Upper lobe of left lung (tissue), 6 donors: ENCODE results near the gene ACACB. TPM values are rescaled to one million over a fixed set of nuclear protein-coding genes. Genes with fewer than 3 reads are reported as not detected.

Experiments
- ATAC-seq, 2 donors: fragments of 200-7000 bp; cut with Tn5 transposase; one replicate each; pipeline ENCODE4 v1.9.1; 2022; ENCODE audit warnings: mild to moderate bottlenecking in 2 of 2, moderate library complexity in 2 of 2; ENCODE audit not compliant: low FRiP score in 2 of 2
- DNase-seq, 2 donors: peaks; one replicate each; pipeline ENCODE4 v3.0.0-alpha.2; 2019 to 2020
- H3K27ac ChIP-seq, 4 donors: fragments of 200-600 bp; sonication (generic); one replicate each; pipeline ENCODE4 v1.5.1; 2016 to 2019
- H3K27me3 ChIP-seq, 4 donors: fragments of 200-600 bp; sonication (generic); one replicate each; pipeline ENCODE4 v1.5.1; 2017 to 2019
- H3K36me3 ChIP-seq, 4 donors: fragments of 200-600 bp; sonication (generic); one replicate each; pipeline ENCODE4 v1.5.1; 2016 to 2019
- H3K4me1 ChIP-seq, 4 donors: fragments of 200-600 bp; sonication (generic); one replicate each; pipeline ENCODE4 v1.5.1; 2018 to 2019
- H3K4me3 ChIP-seq, 4 donors: fragments of 200-600 bp; sonication (generic); one replicate each; pipeline ENCODE4 v1.5.1; 2017 to 2019; ENCODE audit warnings: mild to moderate bottlenecking in 2 of 4, moderate library complexity in 1 of 4
- H3K9me3 ChIP-seq, 4 donors: fragments of 200-600 bp; sonication (generic); one replicate each; pipeline ENCODE4 v1.5.1; 2018 to 2019
- EP300 ChIP-seq, 4 donors: sonication (generic); formaldehyde crosslinking; IDR thresholded peaks; one replicate each; pipeline ENCODE4 v1.5.1; 2017; ENCODE audit warnings: antibody characterized with exemption in 4 of 4, control low read depth in 2 of 4
- POLR2A ChIP-seq, 4 donors: fragments of 450-650 bp; IDR thresholded peaks; one replicate each; pipeline ENCODE4 v1.5.1; 2016 to 2017; ENCODE audit warnings: antibody characterized with exemption in 4 of 4, mild to moderate bottlenecking in 2 of 4
- POLR2AphosphoS5 ChIP-seq, 2 donors: sonication (generic); formaldehyde crosslinking; IDR thresholded peaks; one replicate each; pipeline ENCODE4 v1.5.1; 2017; ENCODE audit warnings: antibody characterized with exemption in 2 of 2
- WGBS, 2 donors: methylation state at CpG; one replicate each; pipeline ENCODE4 v1.1.5; 2017 to 2018; 5-methylcytosine and 5-hydroxymethylcytosine counted together
- total RNA-seq, 6 donors: library from RNA; depleted of rRNA in 4 of 6; stranded (reverse); fragments of >200 nt in 4 of 6; gene quantifications; one replicate each; pipeline versions ENCODE4 v1.1.0 to v1.2.1, GENCODE V29; 2016 to 2021
- TF ChIP-seq, protein P1 (sequence below), 6 experiments: fragments of 450-650 bp in 4 of 6; fragments of 200-600 bp in 2 of 6; sonication (generic) in 2 of 6; IDR thresholded peaks; one replicate each; pipeline ENCODE4 v1.5.1; 2016 to 2019; ENCODE audit warnings: antibody characterized with exemption in 6 of 6
- donor health status: DM: no; HTN: no; CAD: no; lungs with moderate emphysema.
- donor health status: DM: no; HTN: yes; CAD: no; lungs with severe emphysema.

Gene ACACB
- total RNA-seq, 6 donors from 2014 or later, result 26.3 to 202 (median 36.3) TPM

- Histone ChIP-seq H3K4me3 (no peak overlapping the region), H3K9me3 (no peaks in the 10 kb centered on the region), H3K27me3 (peaks cover 0 to 7% (median 1%) of the 10 kb centered on the region in 4 donors), H3K36me3 (no peaks in the 10 kb centered on the region), H3K4me1 (no peaks in the 10 kb centered on the region), H3K27ac (no peak overlapping the region)
- 68% methylated on average over 3 of the region's 3 CpGs for WGBS, 2 donors
- ATAC-seq (no peak), DNase-seq (no peak)
- no peak for TF ChIP-seq POLR2A (IDR thresholded peaks at IDR 0.05)
- TF ChIP-seq EP300 (IDR thresholded peaks at IDR 0.05), result no peak
- TF ChIP-seq, protein P1, sequence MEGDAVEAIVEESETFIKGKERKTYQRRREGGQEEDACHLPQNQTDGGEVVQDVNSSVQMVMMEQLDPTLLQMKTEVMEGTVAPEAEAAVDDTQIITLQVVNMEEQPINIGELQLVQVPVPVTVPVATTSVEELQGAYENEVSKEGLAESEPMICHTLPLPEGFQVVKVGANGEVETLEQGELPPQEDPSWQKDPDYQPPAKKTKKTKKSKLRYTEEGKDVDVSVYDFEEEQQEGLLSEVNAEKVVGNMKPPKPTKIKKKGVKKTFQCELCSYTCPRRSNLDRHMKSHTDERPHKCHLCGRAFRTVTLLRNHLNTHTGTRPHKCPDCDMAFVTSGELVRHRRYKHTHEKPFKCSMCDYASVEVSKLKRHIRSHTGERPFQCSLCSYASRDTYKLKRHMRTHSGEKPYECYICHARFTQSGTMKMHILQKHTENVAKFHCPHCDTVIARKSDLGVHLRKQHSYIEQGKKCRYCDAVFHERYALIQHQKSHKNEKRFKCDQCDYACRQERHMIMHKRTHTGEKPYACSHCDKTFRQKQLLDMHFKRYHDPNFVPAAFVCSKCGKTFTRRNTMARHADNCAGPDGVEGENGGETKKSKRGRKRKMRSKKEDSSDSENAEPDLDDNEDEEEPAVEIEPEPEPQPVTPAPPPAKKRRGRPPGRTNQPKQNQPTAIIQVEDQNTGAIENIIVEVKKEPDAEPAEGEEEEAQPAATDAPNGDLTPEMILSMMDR (IDR thresholded peaks at IDR 0.05), result no peak
- no peak for TF ChIP-seq POLR2AphosphoS5 (IDR thresholded peaks at IDR 0.05)
Measured at GRCh38 chr12:109301643-109302168, 185.3 kb downstream of the ACACB start.

GRCh38 chr12:109302358-109302757 is 186.0 kb downstream of the ACACB start:
- no peaks in the 10 kb centered on the region for H3K4me1 ChIP-seq
- H3K36me3 ChIP-seq, result no peaks in the 10 kb centered on the region
- no peaks in the 10 kb centered on the region for H3K9me3 ChIP-seq
- H3K27ac ChIP-seq, result no peak overlapping the region
- 61 to 63% methylated on average over 2 of the region's 2 CpGs for WGBS, 2 donors
- H3K27me3 ChIP-seq, result peaks cover 0 to 8% (median 3%) of the 10 kb centered on the region in 4 donors
- ATAC-seq, result no peak
- no peak for DNase-seq
- TF ChIP-seq, protein P1 (IDR thresholded peaks at IDR 0.05), result peak in 2 of 6 experiments; percentile 7 to 18
- no peak for TF ChIP-seq POLR2AphosphoS5 (IDR thresholded peaks at IDR 0.05)
- no peak overlapping the region for H3K4me3 ChIP-seq

DNA sequence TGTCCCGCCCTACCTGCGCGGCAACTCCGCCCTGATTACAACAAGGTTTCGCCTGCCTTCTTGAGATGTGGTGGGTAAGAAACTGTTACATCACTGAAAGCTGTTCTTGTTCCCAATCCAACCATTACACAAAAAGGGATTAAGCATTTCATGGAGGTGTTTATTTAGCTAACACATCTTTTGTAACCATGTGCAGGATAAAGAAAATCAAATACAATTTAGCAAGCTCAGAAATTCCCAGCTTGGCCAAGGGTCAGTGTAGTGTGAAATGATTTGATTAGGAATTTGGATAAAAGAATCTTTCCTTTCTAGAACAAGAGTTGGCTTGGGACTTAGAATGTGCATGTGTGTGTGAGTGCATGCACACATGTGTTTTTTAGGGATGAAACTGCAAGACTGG is 186.4 kb downstream of the ACACB start:
- no peak overlapping the region for H3K27ac ChIP-seq
- no peaks in the 10 kb centered on the region for H3K4me1 ChIP-seq
- H3K4me3 ChIP-seq, result no peak overlapping the region
- no peak for ATAC-seq
- WGBS, 2 donors, result 63 to 89% methylated on average over 5 of the region's 5 CpGs
- DNase-seq, result no peak
- H3K36me3 ChIP-seq, result no peaks in the 10 kb centered on the region
- TF ChIP-seq POLR2AphosphoS5 (IDR thresholded peaks at IDR 0.05), result no peak
- TF ChIP-seq EP300 (IDR thresholded peaks at IDR 0.05), result no peak
- TF ChIP-seq, protein P1 (IDR thresholded peaks at IDR 0.05), result no peak
- TF ChIP-seq POLR2A (IDR thresholded peaks at IDR 0.05), result no peak
- no peaks in the 10 kb centered on the region for H3K9me3 ChIP-seq
- peaks cover 0 to 12% (median 4%) of the 10 kb centered on the region in 4 donors for H3K27me3 ChIP-seq

GRCh38 chr12:109304485-109304884 is 188.1 kb downstream of the ACACB start:
- no peak for DNase-seq
- Histone ChIP-seq H3K27me3 (peaks cover 0 to 25% (median 12%) of the 10 kb centered on the region in 4 donors), H3K36me3 (no peaks in the 10 kb centered on the region), H3K4me3 (no peak overlapping the region), H3K9me3 (no peaks in the 10 kb centered on the region), H3K4me1 (peaks cover 8 to 9% (median 9%) of the 10 kb centered on the region in 4 donors), H3K27ac (no peak overlapping the region)
- no peak for ATAC-seq
- 18 to 24% methylated on average over 4 to 8 of the region's 8 CpGs for WGBS, 2 donors
- TF ChIP-seq, protein P1 (IDR thresholded peaks at IDR 0.05), result no peak
- TF ChIP-seq POLR2AphosphoS5 (IDR thresholded peaks at IDR 0.05) (no peak), POLR2A (IDR thresholded peaks at IDR 0.05) (no peak)

DNA sequence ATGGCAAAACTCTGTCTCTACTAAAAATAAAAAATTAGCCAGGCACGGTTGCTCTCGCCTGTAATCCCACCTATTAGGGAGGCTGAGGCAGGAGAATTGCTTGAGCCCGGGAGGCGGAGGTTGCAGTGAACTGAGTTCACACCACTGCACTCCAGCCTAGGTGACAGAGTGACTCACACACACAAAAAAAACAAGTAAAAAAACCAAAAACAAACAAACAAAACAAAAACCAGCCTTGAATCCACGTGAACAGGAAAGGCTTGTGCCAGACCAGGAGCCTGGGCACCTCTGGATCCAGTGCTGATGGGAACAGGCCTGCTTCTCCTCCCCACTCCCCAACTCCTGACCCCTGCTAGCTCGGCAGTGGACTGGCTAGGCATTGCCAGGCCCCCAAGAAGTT is 189.2 kb downstream of the ACACB start:
- Histone ChIP-seq H3K27me3 (peaks cover 0 to 33% (median 13%) of the 10 kb centered on the region in 4 donors), H3K4me1 (peaks cover 13 to 20% (median 15%) of the 10 kb centered on the region in 4 donors), H3K9me3 (no peaks in the 10 kb centered on the region), H3K36me3 (no peaks in the 10 kb centered on the region), H3K4me3 (no peak overlapping the region), H3K27ac (no peak overlapping the region)
- DNase-seq (no peak), ATAC-seq (no peak)
- TF ChIP-seq, protein P1 (IDR thresholded peaks at IDR 0.05), result no peak
- no peak for TF ChIP-seq EP300 (IDR thresholded peaks at IDR 0.05)
- 65 to 71% methylated on average over 6 of the region's 6 CpGs for WGBS, 2 donors
